ENCODE data around the gene ZNG1E.
"Not testable (repeated sequence)": the region's sequence is repeated elsewhere in the genome, so short reads cannot be mapped to it uniquely, and the experiment has no call there.

GRCh38 chr9:65738133-65738532, 62.4 kb downstream of the ZNG1E start:
- TF ChIP-seq, protein P1, sequence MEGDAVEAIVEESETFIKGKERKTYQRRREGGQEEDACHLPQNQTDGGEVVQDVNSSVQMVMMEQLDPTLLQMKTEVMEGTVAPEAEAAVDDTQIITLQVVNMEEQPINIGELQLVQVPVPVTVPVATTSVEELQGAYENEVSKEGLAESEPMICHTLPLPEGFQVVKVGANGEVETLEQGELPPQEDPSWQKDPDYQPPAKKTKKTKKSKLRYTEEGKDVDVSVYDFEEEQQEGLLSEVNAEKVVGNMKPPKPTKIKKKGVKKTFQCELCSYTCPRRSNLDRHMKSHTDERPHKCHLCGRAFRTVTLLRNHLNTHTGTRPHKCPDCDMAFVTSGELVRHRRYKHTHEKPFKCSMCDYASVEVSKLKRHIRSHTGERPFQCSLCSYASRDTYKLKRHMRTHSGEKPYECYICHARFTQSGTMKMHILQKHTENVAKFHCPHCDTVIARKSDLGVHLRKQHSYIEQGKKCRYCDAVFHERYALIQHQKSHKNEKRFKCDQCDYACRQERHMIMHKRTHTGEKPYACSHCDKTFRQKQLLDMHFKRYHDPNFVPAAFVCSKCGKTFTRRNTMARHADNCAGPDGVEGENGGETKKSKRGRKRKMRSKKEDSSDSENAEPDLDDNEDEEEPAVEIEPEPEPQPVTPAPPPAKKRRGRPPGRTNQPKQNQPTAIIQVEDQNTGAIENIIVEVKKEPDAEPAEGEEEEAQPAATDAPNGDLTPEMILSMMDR (IDR thresholded peaks at IDR 0.05 in 8 of 11, conservative IDR thresholded peaks at IDR 0.05 in 3 of 11), result not testable (repeated sequence)
- not testable (repeated sequence) for TF ChIP-seq POLR2A (IDR thresholded peaks at IDR 0.05)

All from spleen (tissue), 7 donors.